ENCODE results near the gene TRIM22. TPM values are rescaled to one million over a fixed set of nuclear protein-coding genes. Genes with fewer than 3 reads are reported as not detected.

Gene TRIM22, protein sequence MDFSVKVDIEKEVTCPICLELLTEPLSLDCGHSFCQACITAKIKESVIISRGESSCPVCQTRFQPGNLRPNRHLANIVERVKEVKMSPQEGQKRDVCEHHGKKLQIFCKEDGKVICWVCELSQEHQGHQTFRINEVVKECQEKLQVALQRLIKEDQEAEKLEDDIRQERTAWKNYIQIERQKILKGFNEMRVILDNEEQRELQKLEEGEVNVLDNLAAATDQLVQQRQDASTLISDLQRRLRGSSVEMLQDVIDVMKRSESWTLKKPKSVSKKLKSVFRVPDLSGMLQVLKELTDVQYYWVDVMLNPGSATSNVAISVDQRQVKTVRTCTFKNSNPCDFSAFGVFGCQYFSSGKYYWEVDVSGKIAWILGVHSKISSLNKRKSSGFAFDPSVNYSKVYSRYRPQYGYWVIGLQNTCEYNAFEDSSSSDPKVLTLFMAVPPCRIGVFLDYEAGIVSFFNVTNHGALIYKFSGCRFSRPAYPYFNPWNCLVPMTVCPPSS
- not detected for polyA plus RNA-seq (2012; ENCODE audit: insufficient read length, low read depth)

- TF ChIP-seq REST (IDR thresholded peaks at IDR 0.05; ENCODE audit: insufficient read depth in 1 of 2, low read depth in 2 of 2, low read length in 2 of 2), result no peak
- no peak for TF ChIP-seq TAF1 (IDR thresholded peaks at IDR 0.05; ENCODE audit: borderline replicate concordance, insufficient read depth, low read length)
- TF ChIP-seq POLR2AphosphoS5 (IDR thresholded peaks at IDR 0.05; ENCODE audit: low read depth, low read length), result no peak
- TF ChIP-seq SIN3A (IDR thresholded peaks at IDR 0.05; ENCODE audit: borderline replicate concordance, insufficient read depth, low read length), result no peak
- no peak for TF ChIP-seq FOXP2 (optimal IDR thresholded peaks at IDR 0.05; ENCODE audit: borderline replicate concordance, extremely low read depth, extremely low read length, insufficient read depth)
These were observed at the start of gene TRIM22 for GRCh38 chr11:5689551-5689983. Gene TRIM22, plus strand, starts transcription at chr11:5689790. Its CDS starts 6,443 bp downstream, at chr11:5696233.

DNA sequence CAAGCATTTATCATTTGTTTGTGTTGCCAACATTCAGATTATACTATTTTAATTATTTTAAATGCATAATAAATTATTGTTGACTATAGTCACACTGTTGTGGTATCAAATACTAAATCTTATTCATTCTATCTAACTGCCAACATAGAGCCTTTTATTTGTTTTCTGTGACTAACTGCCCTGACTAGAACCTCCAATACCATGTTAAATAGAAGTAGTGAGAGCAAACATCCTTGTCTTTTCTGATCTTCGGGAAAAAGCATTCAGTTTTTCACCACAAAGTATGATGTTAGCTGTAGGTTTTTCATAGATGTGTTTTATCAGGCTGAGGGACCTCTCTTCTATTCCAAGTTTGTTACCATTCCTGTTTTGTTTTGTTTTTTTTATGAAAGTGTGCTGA is 49.6 kb upstream of the TRIM22 start:
- TF ChIP-seq FOXP2 (optimal IDR thresholded peaks at IDR 0.05; ENCODE audit: borderline replicate concordance, extremely low read depth, extremely low read length, insufficient read depth) (no peak), TAF1 (IDR thresholded peaks at IDR 0.05; ENCODE audit: borderline replicate concordance, insufficient read depth, low read length) (no peak), POLR2AphosphoS5 (IDR thresholded peaks at IDR 0.05; ENCODE audit: low read depth, low read length) (no peak), SIN3A (IDR thresholded peaks at IDR 0.05; ENCODE audit: borderline replicate concordance, insufficient read depth, low read length) (no peak), REST (IDR thresholded peaks at IDR 0.05; ENCODE audit: insufficient read depth in 1 of 2, low read depth in 2 of 2, low read length in 2 of 2) (no peak)

DNA sequence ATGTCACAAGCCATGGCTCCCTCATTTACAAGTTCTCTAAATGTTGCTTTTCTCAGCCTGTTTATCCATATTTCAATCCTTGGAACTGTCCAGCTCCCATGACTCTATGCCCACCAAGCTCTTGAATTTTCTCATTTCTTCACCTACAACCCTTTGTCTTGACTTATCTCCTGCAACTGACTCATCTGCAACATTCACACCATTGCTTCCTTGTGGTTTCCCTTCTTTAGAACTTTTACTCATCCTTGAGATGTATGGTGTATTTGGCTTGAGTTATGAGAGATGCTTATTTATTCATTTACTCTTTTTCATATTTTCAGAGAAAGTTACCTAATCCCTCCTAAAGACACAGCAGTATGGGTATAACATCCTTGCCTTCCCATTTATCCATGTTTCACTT is 46.0 kb upstream of the TRIM22 start:
- TF ChIP-seq POLR2AphosphoS5 (IDR thresholded peaks at IDR 0.05; ENCODE audit: low read depth, low read length) (no peak), SIN3A (IDR thresholded peaks at IDR 0.05; ENCODE audit: borderline replicate concordance, insufficient read depth, low read length) (no peak), REST (IDR thresholded peaks at IDR 0.05; ENCODE audit: insufficient read depth in 1 of 2, low read depth in 2 of 2, low read length in 2 of 2) (no peak), FOXP2 (optimal IDR thresholded peaks at IDR 0.05; ENCODE audit: borderline replicate concordance, extremely low read depth, extremely low read length, insufficient read depth) (no peak), TAF1 (IDR thresholded peaks at IDR 0.05; ENCODE audit: borderline replicate concordance, insufficient read depth, low read length) (no peak)

DNA sequence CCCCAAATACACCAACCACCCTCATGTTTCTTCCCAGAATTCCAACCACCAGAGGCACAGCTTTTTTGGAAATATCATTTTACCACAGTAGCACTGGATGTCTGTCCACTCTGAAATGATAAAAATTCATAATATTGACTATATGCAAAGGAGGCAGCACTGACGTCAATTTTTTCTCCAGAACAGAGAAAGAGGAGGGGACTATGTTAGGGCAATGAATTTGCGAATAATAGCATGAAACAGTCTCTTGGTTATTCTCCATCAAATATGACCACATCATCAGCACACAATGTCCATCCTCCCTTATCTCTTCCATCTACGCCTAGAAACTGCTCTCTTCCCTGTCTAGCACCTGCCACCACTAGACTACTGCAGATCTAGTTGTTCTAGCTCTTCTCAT is 43.5 kb upstream of the TRIM22 start:
- TF ChIP-seq SIN3A (IDR thresholded peaks at IDR 0.05; ENCODE audit: borderline replicate concordance, insufficient read depth, low read length) (no peak), POLR2AphosphoS5 (IDR thresholded peaks at IDR 0.05; ENCODE audit: low read depth, low read length) (no peak), FOXP2 (optimal IDR thresholded peaks at IDR 0.05; ENCODE audit: borderline replicate concordance, extremely low read depth, extremely low read length, insufficient read depth) (no peak), REST (IDR thresholded peaks at IDR 0.05; ENCODE audit: insufficient read depth in 1 of 2, low read depth in 2 of 2, low read length in 2 of 2) (no peak), TAF1 (IDR thresholded peaks at IDR 0.05; ENCODE audit: borderline replicate concordance, insufficient read depth, low read length) (no peak)
